Activated CD8-positive, alpha-beta T cell treated with anti-CD3 and anti-CD28 coated beads for 36 hours (primary cell): ENCODE measurements around the gene NFXL1. TPM values are rescaled to one million over a fixed set of nuclear protein-coding genes. Genes with fewer than 3 reads are reported as not detected.

Source experiments
- ATAC-seq: fragments of 200-7000 bp; cut with Tn5 transposase; one replicate; pipeline ENCODE4 v1.10.0; 2021; ENCODE audit warnings: mild to moderate bottlenecking, moderate library complexity
- CTCF ChIA-PET: fragments of 350-600 bp; sonication (Branson Sonifier 250); formaldehyde crosslinking; loops from one replicate; lab custom pipeline; 2021; ENCODE audit warnings: antibody characterized with exemption; lab: Charles Lee
- POLR2A ChIA-PET: fragments of 350-600 bp; sonication (Branson Sonifier 250); formaldehyde crosslinking; loops from one replicate; lab custom pipeline; 2021; ENCODE audit warnings: antibody characterized with exemption; lab: Charles Lee
- DNase-seq: peaks from one replicate; pipeline ENCODE4 v3.0.0-alpha.2; 2020
- H3K27ac Mint-ChIP-seq: one replicate; pipeline ENCODE4 v1.8.0; 2021; ENCODE audit warnings: mild to moderate bottlenecking, mixed read lengths
- H3K27me3 Mint-ChIP-seq: one replicate; pipeline ENCODE4 v1.8.0; 2021; ENCODE audit warnings: mixed read lengths
- H3K36me3 Mint-ChIP-seq: one replicate; pipeline ENCODE4 v1.8.0; 2021; ENCODE audit warnings: low read depth, mixed read lengths
- H3K4me1 Mint-ChIP-seq: one replicate; pipeline ENCODE4 v1.8.0; 2021; ENCODE audit warnings: low read depth, mixed read lengths
- H3K4me3 Mint-ChIP-seq: one replicate; pipeline ENCODE4 v1.8.0; 2021; ENCODE audit warnings: mild to moderate bottlenecking, moderate library complexity, mixed read lengths
- H3K9me3 Mint-ChIP-seq: one replicate; pipeline ENCODE4 v1.8.0; 2021; ENCODE audit warnings: mixed read lengths
- intact Hi-C: fragments of 100-400 bp; cut with micrococcal nuclease; formaldehyde crosslinking; loops from one replicate; pipeline ENCODE4 v1.10.0; 2022
- total RNA-seq, 2 experiments: library from RNA; stranded (reverse); gene quantifications; one replicate each; pipeline ENCODE4 v1.2.3, GENCODE V29; 2021
- TF ChIP-seq, protein P1 (sequence below): fragments of 200-600 bp; IDR thresholded peaks from one replicate; pipeline ENCODE4 v1.8.0; 2022; ENCODE audit warnings: antibody characterized with exemption, mild to moderate bottlenecking

NFXL1 gene
- total RNA-seq, 2 experiments from 2014 or later: 14.0 to 14.5 TPM

DNA sequence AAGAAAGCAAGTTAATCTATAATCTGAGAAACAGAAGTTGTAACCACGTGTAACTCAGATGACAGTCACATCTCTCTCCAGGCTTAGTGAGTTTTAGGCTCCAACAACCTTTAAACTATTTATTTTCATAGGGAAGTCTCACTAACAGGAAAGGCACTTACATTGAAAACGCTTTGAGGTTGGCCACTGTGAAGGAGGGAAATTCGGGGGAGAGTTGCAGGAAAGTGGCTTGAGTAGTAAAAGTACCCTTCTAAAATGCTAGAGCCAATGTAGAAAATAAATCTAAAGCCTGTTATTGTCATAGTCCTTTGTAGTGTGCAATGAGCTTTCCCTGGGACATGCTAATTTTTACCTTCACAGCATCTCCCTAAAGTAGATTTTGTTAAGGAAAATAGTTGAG, 995 bp upstream of the NFXL1 start:
- H3K9me3 Mint-ChIP-seq: peaks cover 6% of the 10 kb centered on the region
- no peaks in the 10 kb centered on the region for H3K27me3 Mint-ChIP-seq
- ChIA-PET CTCF (interaction anchor here (1.0 to 2.0 kb wide), 2 partner anchors 10 to 28 kb away, joined by 3 to 6 read pairs; no protein-coding TSS in a partner anchor), POLR2A (interaction anchor here (1.3 to 2.2 kb wide), 2 partner anchors 10 to 21 kb away, joined by 4 to 6 read pairs; no protein-coding TSS in a partner anchor)
- intact Hi-C loops: no loop called here
- H3K36me3 Mint-ChIP-seq: peaks cover 26% of the 10 kb centered on the region
- H3K27ac Mint-ChIP-seq: peak overlapping the region; percentile 86
- TF ChIP-seq, protein P1, sequence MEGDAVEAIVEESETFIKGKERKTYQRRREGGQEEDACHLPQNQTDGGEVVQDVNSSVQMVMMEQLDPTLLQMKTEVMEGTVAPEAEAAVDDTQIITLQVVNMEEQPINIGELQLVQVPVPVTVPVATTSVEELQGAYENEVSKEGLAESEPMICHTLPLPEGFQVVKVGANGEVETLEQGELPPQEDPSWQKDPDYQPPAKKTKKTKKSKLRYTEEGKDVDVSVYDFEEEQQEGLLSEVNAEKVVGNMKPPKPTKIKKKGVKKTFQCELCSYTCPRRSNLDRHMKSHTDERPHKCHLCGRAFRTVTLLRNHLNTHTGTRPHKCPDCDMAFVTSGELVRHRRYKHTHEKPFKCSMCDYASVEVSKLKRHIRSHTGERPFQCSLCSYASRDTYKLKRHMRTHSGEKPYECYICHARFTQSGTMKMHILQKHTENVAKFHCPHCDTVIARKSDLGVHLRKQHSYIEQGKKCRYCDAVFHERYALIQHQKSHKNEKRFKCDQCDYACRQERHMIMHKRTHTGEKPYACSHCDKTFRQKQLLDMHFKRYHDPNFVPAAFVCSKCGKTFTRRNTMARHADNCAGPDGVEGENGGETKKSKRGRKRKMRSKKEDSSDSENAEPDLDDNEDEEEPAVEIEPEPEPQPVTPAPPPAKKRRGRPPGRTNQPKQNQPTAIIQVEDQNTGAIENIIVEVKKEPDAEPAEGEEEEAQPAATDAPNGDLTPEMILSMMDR: no peak
- H3K4me3 Mint-ChIP-seq: peak overlapping the region; percentile 84
- ATAC-seq (no peak), DNase-seq (no peak)
- H3K4me1 Mint-ChIP-seq: peaks cover 31% of the 10 kb centered on the region

DNA sequence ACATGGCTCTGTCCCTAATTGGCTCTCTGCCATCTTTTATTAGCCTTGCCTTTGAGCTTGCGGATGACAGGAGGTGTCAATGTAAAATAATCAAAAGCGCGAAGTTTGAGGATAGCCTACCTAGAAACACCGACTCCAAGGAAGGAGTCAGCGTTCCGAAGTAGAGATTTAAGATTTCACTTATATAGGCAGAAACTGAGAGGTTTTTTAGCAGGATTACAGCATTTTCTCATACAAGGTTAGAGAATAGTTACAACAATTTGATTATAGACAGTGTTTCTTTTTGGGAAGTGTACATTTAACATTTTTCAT, 499 bp upstream of the NFXL1 start:
- H3K27me3 Mint-ChIP-seq: no peaks in the 10 kb centered on the region
- intact Hi-C loops: no loop called here
- peak overlapping the region; percentile 84 for H3K4me3 Mint-ChIP-seq
- DNase-seq (no peak), ATAC-seq (peak; percentile 21)
- H3K36me3 Mint-ChIP-seq: peaks cover 30% of the 10 kb centered on the region
- TF ChIP-seq, protein P1: no peak
- ChIA-PET POLR2A (interaction anchor here (1.3 to 2.2 kb wide), 2 partner anchors 10 to 21 kb away, joined by 4 to 6 read pairs; no protein-coding TSS in a partner anchor), CTCF (interaction anchor here (0.9 to 1.0 kb wide), 3 partner anchors 11 to 75 kb away, joined by 3 read pairs; no protein-coding TSS in a partner anchor)
- H3K9me3 Mint-ChIP-seq: peaks cover 6% of the 10 kb centered on the region
- H3K4me1 Mint-ChIP-seq: peaks cover 33% of the 10 kb centered on the region
- peak overlapping the region; percentile 86 for H3K27ac Mint-ChIP-seq

DNA sequence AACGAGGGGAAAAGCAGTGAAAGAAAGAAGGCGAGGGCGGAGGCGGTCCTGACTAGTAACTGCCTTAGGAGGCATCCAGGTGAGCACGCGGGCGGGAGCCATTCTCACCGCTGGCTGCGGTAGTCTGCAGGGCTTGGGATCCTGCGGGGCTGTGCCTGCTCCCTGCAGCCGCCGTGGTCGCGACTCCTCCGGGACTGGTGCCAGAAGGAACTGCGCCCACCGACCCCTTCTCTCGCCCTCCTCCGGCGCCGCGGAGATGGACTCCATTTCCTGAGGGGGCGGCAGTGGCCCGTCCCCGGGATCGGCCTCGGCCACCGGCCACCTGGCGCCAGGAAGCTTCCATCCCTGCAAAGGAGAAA, 543 bp downstream of the NFXL1 start:
- Mint-ChIP-seq H3K27ac (peak overlapping the region; percentile 97), H3K4me3 (peak overlapping the region; percentile 84), H3K27me3 (no peaks in the 10 kb centered on the region), H3K9me3 (peaks cover 6% of the 10 kb centered on the region), H3K36me3 (peaks cover 34% of the 10 kb centered on the region), H3K4me1 (peaks cover 36% of the 10 kb centered on the region)
- intact Hi-C loops: no loop called here
- DNase-seq: peak; percentile 55
- ChIA-PET CTCF (interaction anchor here (0.8 to 0.9 kb wide), 3 partner anchors 12 to 74 kb away, joined by 3 read pairs; no protein-coding TSS in a partner anchor), POLR2A (interaction anchor here (1.0 to 2.2 kb wide), 3 partner anchors 9 to 19 kb away, joined by 3 to 6 read pairs (median 4); no protein-coding TSS in a partner anchor)
- ATAC-seq: peak; percentile 6
- TF ChIP-seq, protein P1: no peak

DNA sequence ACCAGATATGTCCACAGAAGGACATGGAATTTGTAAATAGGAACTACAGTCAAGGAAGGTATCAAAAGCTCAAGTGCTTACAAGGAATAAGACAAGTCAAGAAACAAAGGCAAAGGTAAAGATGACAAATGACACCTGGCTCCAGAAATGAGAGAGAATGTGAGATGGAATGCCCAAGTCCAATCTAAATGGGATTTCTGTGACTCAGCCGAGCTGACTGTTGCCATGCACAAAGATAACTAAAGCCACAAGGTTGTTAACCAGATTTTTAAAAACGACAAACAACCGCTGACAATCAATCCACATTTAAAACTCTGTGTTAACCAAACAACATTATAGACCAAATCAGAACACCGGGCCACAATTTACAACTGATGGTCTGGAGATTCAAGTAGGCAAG, 1.1 kb downstream of the NFXL1 start:
- peak overlapping the region; percentile 97 for H3K27ac Mint-ChIP-seq
- ChIA-PET CTCF (interaction anchor here (0.8 kb wide), 1 partner anchor 18 kb away, joined by 3 read pairs; no protein-coding TSS in a partner anchor), POLR2A (interaction anchor here (1.0 to 2.2 kb wide), 2 partner anchors 10 to 19 kb away, joined by 3 to 6 read pairs; no protein-coding TSS in a partner anchor)
- intact Hi-C loops: no loop called here
- DNase-seq (no peak), ATAC-seq (no peak)
- TF ChIP-seq, protein P1: no peak
- H3K4me1 Mint-ChIP-seq: peaks cover 36% of the 10 kb centered on the region
- peak overlapping the region; percentile 84 for H3K4me3 Mint-ChIP-seq
- peaks cover 4% of the 10 kb centered on the region for H3K9me3 Mint-ChIP-seq
- H3K36me3 Mint-ChIP-seq: peaks cover 34% of the 10 kb centered on the region
- H3K27me3 Mint-ChIP-seq: no peaks in the 10 kb centered on the region

DNA sequence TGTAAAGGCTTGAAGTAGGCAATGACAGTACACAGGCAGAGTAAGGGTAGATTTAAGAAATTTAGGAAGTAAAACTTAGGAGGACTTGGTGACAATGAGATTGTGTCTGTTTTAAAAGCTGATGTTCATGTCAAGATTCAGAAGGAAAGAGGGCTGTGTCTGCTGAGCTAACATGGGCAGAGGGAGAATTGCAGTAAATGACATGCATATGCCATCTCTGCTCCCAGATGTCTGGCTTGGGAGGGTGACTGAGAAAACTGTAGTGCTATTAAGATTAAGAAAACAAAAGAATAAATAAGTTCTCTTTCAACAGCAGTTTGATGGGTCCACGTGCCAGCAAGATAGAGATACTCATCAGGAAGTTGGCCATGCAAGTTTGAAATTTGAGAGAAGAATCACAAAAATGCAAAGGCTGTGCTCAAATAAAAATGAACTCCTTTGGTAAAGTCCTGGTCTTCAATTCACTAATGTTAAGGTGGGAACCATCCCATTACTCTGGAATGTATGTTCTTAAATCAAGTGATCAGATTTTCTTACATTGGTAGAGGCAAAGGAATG, 7.2 kb downstream of the NFXL1 start:
- Mint-ChIP-seq H3K4me1 (peaks cover 26% of the 10 kb centered on the region), H3K36me3 (peaks cover 47% of the 10 kb centered on the region), H3K9me3 (no peaks in the 10 kb centered on the region), H3K27me3 (no peaks in the 10 kb centered on the region), H3K27ac (no peak overlapping the region), H3K4me3 (no peak overlapping the region)
- ATAC-seq (no peak), DNase-seq (no peak)
- intact Hi-C loops: no loop called here
- TF ChIP-seq, protein P1: no peak
- ChIA-PET POLR2A (no interaction called here), CTCF (interaction anchor here (0.9 to 1.3 kb wide), 3 partner anchors 15 to 220 kb away, joined by 3 to 4 read pairs (median 4); no protein-coding TSS in a partner anchor)
